Activated CD4-positive, alpha-beta T cell treated with anti-CD3 and anti-CD28 coated beads, Interleukin-2, amount 50 U/mL, for 48 hours (primary cell): ENCODE results near the gene KIF4A.
"Not testable (repeated sequence)": the region's sequence is repeated elsewhere in the genome, so short reads cannot be mapped to it uniquely, and the experiment has no call there.

Source experiments
- DNase-seq, 2 experiments: peaks; one replicate each; pipeline ENCODE4 v3.0.0-alpha.2; 2020

Gene KIF4A

GRCh38 chrX:70293621-70294020 is 3.7 kb downstream of the KIF4A start:
- DNase-seq: no peak

- no peak for DNase-seq
Measured at GRCh38 chrX:70301716-70302115, 11.8 kb downstream of the KIF4A start.

- DNase-seq: no peak
Measured at GRCh38 chrX:70313503-70313902, 23.6 kb downstream of the KIF4A start.

GRCh38 chrX:70322784-70323183 is 32.9 kb downstream of the KIF4A start:
- no peak for DNase-seq

- not testable (repeated sequence) for DNase-seq
Measured at GRCh38 chrX:70323628-70324027, 33.7 kb downstream of the KIF4A start.

GRCh38 chrX:70324326-70324725 is 34.4 kb downstream of the KIF4A start:
- no peak for DNase-seq

- DNase-seq: no peak
Measured at GRCh38 chrX:70331161-70331560, 41.3 kb downstream of the KIF4A start.

- DNase-seq: no peak
Measured at GRCh38 chrX:70332600-70332999, 42.7 kb downstream of the KIF4A start.

GRCh38 chrX:70336767-70337166 is 46.9 kb downstream of the KIF4A start:
- DNase-seq: no peak

- DNase-seq: no peak
Measured at GRCh38 chrX:70338290-70338689, 48.4 kb downstream of the KIF4A start.

GRCh38 chrX:70343435-70343834 is 53.5 kb downstream of the KIF4A start:
- no peak for DNase-seq

GRCh38 chrX:70346418-70347070 is 56.6 kb downstream of the KIF4A start:
- DNase-seq: no peak

GRCh38 chrX:70348825-70349224 is 58.9 kb downstream of the KIF4A start:
- not testable (repeated sequence) for DNase-seq

- not testable (repeated sequence) for DNase-seq
Measured at GRCh38 chrX:70349367-70350125, 59.6 kb downstream of the KIF4A start.

GRCh38 chrX:70352496-70352895 is 62.6 kb downstream of the KIF4A start:
- no peak for DNase-seq

- DNase-seq: no peak
Measured at GRCh38 chrX:70353514-70353913, 63.6 kb downstream of the KIF4A start.

GRCh38 chrX:70354716-70355115 is 64.8 kb downstream of the KIF4A start:
- DNase-seq: no peak

GRCh38 chrX:70359458-70359857 is 69.6 kb downstream of the KIF4A start:
- DNase-seq: no peak

- DNase-seq: no peak
Measured at GRCh38 chrX:70360366-70360765, 70.5 kb downstream of the KIF4A start.

GRCh38 chrX:70368731-70369130 is 78.8 kb downstream of the KIF4A start:
- DNase-seq: not testable (repeated sequence)

GRCh38 chrX:70386235-70386634 is 96.3 kb downstream of the KIF4A start:
- DNase-seq: no peak

GRCh38 chrX:70398899-70399298 is 109.0 kb downstream of the KIF4A start:
- DNase-seq: no peak

GRCh38 chrX:70400181-70400580 is 110.3 kb downstream of the KIF4A start:
- not testable (repeated sequence) for DNase-seq

GRCh38 chrX:70402721-70403120 is 112.8 kb downstream of the KIF4A start:
- DNase-seq: no peak

- no peak for DNase-seq
Measured at GRCh38 chrX:70405003-70405402, 115.1 kb downstream of the KIF4A start.
